Measurements from ENCODE around the gene SH2B3. TPM values are rescaled to one million over a fixed set of nuclear protein-coding genes. Genes with fewer than 3 reads are reported as not detected.
A peak's percentile ranks its signal among the peaks of the same experiment; 100 is the strongest.

Gene SH2B3
- total RNA-seq, 1 donor from 2014 or later = 124 TPM

GRCh38 chr12:111438481-111438880 is 32.8 kb downstream of the SH2B3 start:
- DNase-seq (ENCODE audit: low spot score in 2 of 2) = no peak
- intact Hi-C loops (cut with DNase I) = no loop called here
- Histone ChIP-seq H3K27ac (peak overlapping the region; percentile 32 to 72), H3K4me1 (peaks cover 7 to 17% of the 10 kb centered on the region in 2 donors), H3K27me3 (no peaks in the 10 kb centered on the region), H3K4me3 (no peak overlapping the region), H3K36me3 (peaks cover 0 to 10% of the 10 kb centered on the region in 2 donors), H3K9me3 (no peaks in the 10 kb centered on the region)
- no peak for TF ChIP-seq CTCF (IDR thresholded peaks at IDR 0.05)

DNA sequence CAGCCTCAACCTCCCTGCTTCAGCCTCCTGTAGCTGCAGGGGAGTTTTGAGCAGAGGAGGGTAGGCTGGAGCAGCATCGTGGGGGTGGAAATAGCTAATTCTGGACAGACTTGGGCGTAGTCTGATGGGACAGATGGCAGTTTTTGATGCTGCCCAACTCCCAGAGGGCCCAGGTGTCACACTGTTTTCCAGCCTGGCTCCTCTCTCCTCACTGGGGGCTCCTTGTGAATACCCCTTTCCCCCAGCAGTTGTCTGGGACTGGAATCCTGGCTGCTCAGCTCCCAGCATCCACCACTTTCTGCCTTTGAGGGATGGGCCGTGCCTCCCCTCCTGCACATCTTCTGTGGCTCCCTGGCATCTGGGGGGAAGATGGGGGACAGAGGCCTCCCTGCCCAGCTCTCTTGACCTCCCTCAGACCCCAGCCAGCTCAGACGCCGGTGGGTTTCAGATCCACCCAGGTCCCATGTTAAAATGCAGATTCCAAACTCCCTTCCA is 34.0 kb downstream of the SH2B3 start:
- no peak overlapping the region for H3K4me3 ChIP-seq
- H3K36me3 ChIP-seq = peaks cover 0 to 10% of the 10 kb centered on the region in 2 donors
- H3K4me1 ChIP-seq = peaks cover 7 to 15% of the 10 kb centered on the region in 2 donors
- peak overlapping the region; percentile 14 to 28 for H3K27ac ChIP-seq
- no peaks in the 10 kb centered on the region for H3K27me3 ChIP-seq
- no peak for TF ChIP-seq CTCF (IDR thresholded peaks at IDR 0.05)
- H3K9me3 ChIP-seq = no peaks in the 10 kb centered on the region
- intact Hi-C loops (cut with DNase I) = no loop called here
- DNase-seq (ENCODE audit: low spot score in 2 of 2) = no peak

DNA sequence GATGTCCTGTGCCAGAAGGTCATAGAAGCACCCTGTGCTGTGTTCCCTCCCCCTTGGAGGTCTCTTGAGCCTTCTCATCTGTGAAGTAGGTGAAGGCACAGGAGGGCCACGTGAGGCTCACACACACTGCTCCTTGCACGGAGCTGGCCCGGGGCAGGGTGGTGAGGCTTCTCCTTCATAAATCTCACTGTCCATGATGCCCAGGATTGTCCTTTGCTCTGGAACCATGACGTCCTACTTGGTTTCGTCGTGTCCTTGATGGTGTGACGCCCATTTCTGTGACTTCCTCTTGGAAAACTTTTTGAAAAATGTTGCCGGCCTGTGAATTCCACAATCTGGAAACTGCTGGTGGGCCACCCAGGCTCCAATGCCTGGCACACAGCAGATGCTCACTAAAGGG is 34.4 kb downstream of the SH2B3 start:
- Histone ChIP-seq H3K36me3 (peaks cover under 1 to 10% of the 10 kb centered on the region in 2 donors), H3K4me3 (no peak overlapping the region), H3K27me3 (no peaks in the 10 kb centered on the region), H3K27ac (peak overlapping the region in 1 of 2 donors; percentile 28), H3K4me1 (peaks cover 4 to 15% of the 10 kb centered on the region in 2 donors), H3K9me3 (no peaks in the 10 kb centered on the region)
- intact Hi-C loops (cut with DNase I) = no loop called here
- no peak for TF ChIP-seq CTCF (IDR thresholded peaks at IDR 0.05)
- no peak for DNase-seq (ENCODE audit: low spot score in 2 of 2)

GRCh38 chr12:111440631-111441030 is 34.9 kb downstream of the SH2B3 start:
- Histone ChIP-seq H3K9me3 (no peaks in the 10 kb centered on the region), H3K27ac (peak overlapping the region; percentile 0 to 28), H3K4me1 (peaks cover 4 to 15% of the 10 kb centered on the region in 2 donors), H3K4me3 (no peak overlapping the region), H3K27me3 (no peaks in the 10 kb centered on the region), H3K36me3 (peaks cover 2 to 10% of the 10 kb centered on the region in 2 donors)
- intact Hi-C loops (cut with DNase I) = no loop called here
- TF ChIP-seq CTCF (IDR thresholded peaks at IDR 0.05) = no peak
- no peak for DNase-seq (ENCODE audit: low spot score in 2 of 2)

GRCh38 chr12:111441107-111441928 is 35.6 kb downstream of the SH2B3 start:
- peaks cover 2 to 10% of the 10 kb centered on the region in 2 donors for H3K36me3 ChIP-seq
- H3K4me3 ChIP-seq = no peak overlapping the region
- no peaks in the 10 kb centered on the region for H3K9me3 ChIP-seq
- DNase-seq (ENCODE audit: low spot score in 2 of 2) = no peak
- H3K4me1 ChIP-seq = peaks cover 4 to 18% of the 10 kb centered on the region in 2 donors
- no peaks in the 10 kb centered on the region for H3K27me3 ChIP-seq
- peak overlapping the region; percentile 0 to 28 for H3K27ac ChIP-seq
- intact Hi-C loops (cut with DNase I) = no loop called here
- TF ChIP-seq CTCF (IDR thresholded peaks at IDR 0.05) = no peak

All from ascending aorta (tissue), 2 donors.